Measurements from ENCODE around the gene POLN. TPM values are rescaled to one million over a fixed set of nuclear protein-coding genes. Genes with fewer than 3 reads are reported as not detected.
A peak's percentile ranks its signal among the peaks of the same experiment; 100 is the strongest.
"Not testable (repeated sequence)": the region's sequence is repeated elsewhere in the genome, so short reads cannot be mapped to it uniquely, and the experiment has no call there.

The POLN gene
- total RNA-seq, 1 donor from 2014 or later: 1.1 TPM

- no peak for ATAC-seq
Observed at GRCh38 chr4:2218436-2218835, 23.5 kb downstream of the POLN start.

- ATAC-seq: no peak
Observed at GRCh38 chr4:2217726-2218125, 24.2 kb downstream of the POLN start.

GRCh38 chr4:2212831-2213230 lies 29.1 kb downstream of the POLN start:
- ATAC-seq: no peak

GRCh38 chr4:2202789-2203188 lies 39.1 kb downstream of the POLN start:
- not testable (repeated sequence) for ATAC-seq

GRCh38 chr4:2194496-2194895 lies 47.4 kb downstream of the POLN start:
- ATAC-seq: no peak

- ATAC-seq: no peak
Observed at GRCh38 chr4:2193326-2193725, 48.6 kb downstream of the POLN start.

GRCh38 chr4:2186865-2187172 lies 55.1 kb downstream of the POLN start:
- no peak for ATAC-seq

- peak; percentile 68 for ATAC-seq
Observed at GRCh38 chr4:2186133-2186864, 55.6 kb downstream of the POLN start.

- ATAC-seq: no peak
Observed at GRCh38 chr4:2183394-2183793, 58.5 kb downstream of the POLN start.

- ATAC-seq: no peak
Observed at GRCh38 chr4:2182994-2183393, 58.9 kb downstream of the POLN start.

- ATAC-seq: no peak
Observed at GRCh38 chr4:2180410-2180809, 61.5 kb downstream of the POLN start.

GRCh38 chr4:2179717-2180116 lies 62.2 kb downstream of the POLN start:
- no peak for ATAC-seq

- ATAC-seq: no peak
Observed at GRCh38 chr4:2178986-2179385, 62.9 kb downstream of the POLN start.

- no peak for ATAC-seq
Observed at GRCh38 chr4:2177443-2178093, 64.4 kb downstream of the POLN start.

GRCh38 chr4:2175990-2176698 lies 65.8 kb downstream of the POLN start:
- ATAC-seq: no peak

GRCh38 chr4:2174061-2174460 lies 67.9 kb downstream of the POLN start:
- ATAC-seq: no peak

GRCh38 chr4:2172627-2173231 lies 69.2 kb downstream of the POLN start:
- ATAC-seq: no peak

GRCh38 chr4:2172161-2172560 lies 69.8 kb downstream of the POLN start:
- ATAC-seq: no peak

- no peak for ATAC-seq
Observed at GRCh38 chr4:2168469-2169319, 73.2 kb downstream of the POLN start.

GRCh38 chr4:2166253-2166652 lies 75.7 kb downstream of the POLN start:
- no peak for ATAC-seq

- no peak for ATAC-seq
Observed at GRCh38 chr4:2165391-2165790, 76.5 kb downstream of the POLN start.

GRCh38 chr4:2163311-2163821 lies 78.6 kb downstream of the POLN start:
- no peak for ATAC-seq
